Dermis blood vessel endothelial cell (primary cell): Measurements from ENCODE around the gene SORL1. TPM values are rescaled to one million over a fixed set of nuclear protein-coding genes. Genes with fewer than 3 reads are reported as not detected.
A peak's percentile ranks its signal among the peaks of the same experiment; 100 is the strongest.

ENCODE experiments used
- DNase-seq: peaks from one replicate; pipeline ENCODE4 v3.0.0; 2010
- total RNA-seq: library from RNA; depleted of rRNA; stranded (reverse); fragments of >200 nt; gene quantifications from 2 replicates; pipeline ENCODE4 v1.2.3, GENCODE V29; 2014

The SORL1 gene
- total RNA-seq, 1 donor from 2014 or later = 0.17 TPM

GRCh38 chr11:121540627-121541026 is 88.5 kb downstream of the SORL1 start:
- peak; percentile 3 for DNase-seq

GRCh38 chr11:121543836-121544380 is 91.8 kb downstream of the SORL1 start:
- no peak for DNase-seq

- no peak for DNase-seq
Measured at GRCh38 chr11:121544956-121545355, 92.8 kb downstream of the SORL1 start.

GRCh38 chr11:121547574-121547973 is 95.5 kb downstream of the SORL1 start:
- no peak for DNase-seq

GRCh38 chr11:121550247-121551030 is 98.3 kb downstream of the SORL1 start:
- DNase-seq = no peak

GRCh38 chr11:121551463-121551862 is 99.3 kb downstream of the SORL1 start:
- DNase-seq = no peak

GRCh38 chr11:121552154-121552553 is 100.0 kb downstream of the SORL1 start:
- no peak for DNase-seq

- no peak for DNase-seq
Measured at GRCh38 chr11:121552644-121553043, 100.5 kb downstream of the SORL1 start.

GRCh38 chr11:121553389-121553788 is 101.3 kb downstream of the SORL1 start:
- no peak for DNase-seq

- no peak for DNase-seq
Measured at GRCh38 chr11:121553806-121554205, 101.7 kb downstream of the SORL1 start.

- no peak for DNase-seq
Measured at GRCh38 chr11:121554552-121554951, 102.4 kb downstream of the SORL1 start.

- no peak for DNase-seq
Measured at GRCh38 chr11:121555121-121555520, 103.0 kb downstream of the SORL1 start.

- DNase-seq = no peak
Measured at GRCh38 chr11:121556937-121557336, 104.8 kb downstream of the SORL1 start.

- no peak for DNase-seq
Measured at GRCh38 chr11:121557348-121557747, 105.2 kb downstream of the SORL1 start.

GRCh38 chr11:121559606-121560200 is 107.6 kb downstream of the SORL1 start:
- no peak for DNase-seq

- no peak for DNase-seq
Measured at GRCh38 chr11:121560236-121560635, 108.1 kb downstream of the SORL1 start.

GRCh38 chr11:121561240-121561639 is 109.1 kb downstream of the SORL1 start:
- no peak for DNase-seq

GRCh38 chr11:121561716-121562115 is 109.6 kb downstream of the SORL1 start:
- no peak for DNase-seq

- DNase-seq = no peak
Measured at GRCh38 chr11:121563003-121563402, 110.9 kb downstream of the SORL1 start.

GRCh38 chr11:121563900-121564822 is 112.0 kb downstream of the SORL1 start:
- no peak for DNase-seq

- no peak for DNase-seq
Measured at GRCh38 chr11:121564948-121565684, 113.0 kb downstream of the SORL1 start.
